Panc1 (cell line): ENCODE results near the gene ARPIN. TPM values are rescaled to one million over a fixed set of nuclear protein-coding genes. Genes with fewer than 3 reads are reported as not detected.

Experiments
- ATAC-seq: fragments of 200-7000 bp; cut with Tn5 transposase; 2 replicates; pipeline ENCODE4 v1.9.1; 2020; ENCODE audit warnings: mild to moderate bottlenecking, moderate library complexity
- BruUV-seq: library from RNA; stranded (reverse); fragments of 400-500 nt; replicated peaks from 2 replicates; lab custom pipeline; 2021; lab: Mats Ljungman, UMichigan
- CTCF ChIA-PET: fragments of 300-600 bp; sonication (Branson Sonifier 250); formaldehyde crosslinking; loops from one replicate; lab custom pipeline; 2022; ENCODE audit warnings: antibody characterized with exemption; lab: Charles Lee
- POLR2A ChIA-PET: fragments of 300-600 bp; sonication (Branson Sonifier 250); formaldehyde crosslinking; loops from one replicate; lab custom pipeline; 2022; ENCODE audit warnings: antibody characterized with exemption; lab: Charles Lee
- DNase-seq: peaks from one replicate; pipeline ENCODE4 v3.0.0-alpha.2; 2010; ENCODE audit warnings: low read depth, low spot score
- H3K27ac ChIP-seq: 2 replicates; pipeline ENCODE4 v1.5.1; 2011; ENCODE audit warnings: mild to moderate bottlenecking, low read length, inconsistent platforms
- H3K27me3 ChIP-seq: fragments of 200-500 bp; sonication (Bioruptor generic); 2 replicates; pipeline ENCODE4 v1.6.0; 2014; ENCODE audit warnings: low read length, inconsistent platforms; ENCODE audit not compliant: control insufficient read depth, insufficient read depth
- H3K36me3 ChIP-seq: fragments of 200-500 bp; sonication (Bioruptor generic); 2 replicates; pipeline ENCODE4 v1.5.1; 2014; ENCODE audit warnings: inconsistent platforms, mild to moderate bottlenecking, low read length, moderate library complexity; ENCODE audit not compliant: control insufficient read depth, insufficient read depth
- H3K4me1 ChIP-seq: 2 replicates; pipeline ENCODE4 v1.5.1; 2011; ENCODE audit warnings: inconsistent platforms, mild to moderate bottlenecking, low read length, moderate library complexity; ENCODE audit not compliant: control insufficient read depth, insufficient read depth
- H3K4me3 ChIP-seq, 2 experiments: 2 replicates each; pipeline ENCODE4 v1.5.1; 2011 to 2012; ENCODE audit warnings: low read depth in 2 of 2, low read length in 2 of 2, mild to moderate bottlenecking in 2 of 2, inconsistent platforms in 1 of 2, moderate library complexity in 1 of 2
- H3K9me3 ChIP-seq: fragments of 200-500 bp; sonication (Bioruptor generic); 2 replicates; pipeline ENCODE4 v1.5.1; 2014; ENCODE audit warnings: low read depth, mild to moderate bottlenecking, inconsistent platforms, low read length, moderate library complexity; ENCODE audit not compliant: control insufficient read depth, insufficient read depth
- POLR2AphosphoS5 ChIP-seq: IDR thresholded peaks from 2 replicates; pipeline ENCODE4 v1.6.1; 2012; ENCODE audit warnings: mild to moderate bottlenecking, low read depth, low read length, moderate library complexity
- REST ChIP-seq, 2 experiments: IDR thresholded peaks; 2 replicates each; pipeline ENCODE4 v1.6.1; 2011 to 2012; ENCODE audit warnings: low read depth in 2 of 2, control low read depth in 1 of 2, low read length in 1 of 2, mild to moderate bottlenecking in 1 of 2, moderate library complexity in 1 of 2; ENCODE audit not compliant: insufficient read depth in 1 of 2
- SIN3A ChIP-seq: IDR thresholded peaks from 2 replicates; pipeline ENCODE4 v1.6.1; 2012; ENCODE audit warnings: low read depth, mild to moderate bottlenecking, low read length, moderate library complexity, borderline replicate concordance; ENCODE audit not compliant: insufficient read depth
- TCF7L2 ChIP-seq: IDR thresholded peaks from 2 replicates; pipeline ENCODE4 v1.6.1; 2011; ENCODE audit warnings: mild to moderate bottlenecking, low read depth, low read length, inconsistent platforms
- in situ Hi-C: cut with HindIII; loops from 2 replicates; pipeline ENCODE4 v1.10.0; 2016; ENCODE audit warnings: low sequenced_read_pairs, low pct_unique_long_range_greater_than_20kb
- intact Hi-C: fragments of 100-400 bp; cut with micrococcal nuclease; formaldehyde crosslinking; loops from one replicate; pipeline ENCODE4 v1.10.0; 2022; ENCODE audit not compliant: unreplicated experiment
- total RNA-seq: library from RNA; stranded (reverse); gene quantifications from one replicate; pipeline ENCODE4 v1.2.1, GENCODE V29; 2021; ENCODE audit not compliant: unreplicated experiment
- TF ChIP-seq, protein P1 (sequence below): fragments of 450-650 bp; IDR thresholded peaks from 2 replicates; pipeline ENCODE4 v1.5.1; 2017; ENCODE audit warnings: mild to moderate bottlenecking

The ARPIN gene
- total RNA-seq, 1 experiment from 2014 or later: 6.3 TPM

- H3K27ac ChIP-seq: no peak overlapping the region
- in situ Hi-C loops (no loop called here), intact Hi-C loops (no loop called here)
- BruUV-seq: no TSS peak
- H3K27me3 ChIP-seq: no peaks in the 10 kb centered on the region
- no peak for TF ChIP-seq POLR2AphosphoS5
- TF ChIP-seq TCF7L2: no peak
- TF ChIP-seq, protein P1, sequence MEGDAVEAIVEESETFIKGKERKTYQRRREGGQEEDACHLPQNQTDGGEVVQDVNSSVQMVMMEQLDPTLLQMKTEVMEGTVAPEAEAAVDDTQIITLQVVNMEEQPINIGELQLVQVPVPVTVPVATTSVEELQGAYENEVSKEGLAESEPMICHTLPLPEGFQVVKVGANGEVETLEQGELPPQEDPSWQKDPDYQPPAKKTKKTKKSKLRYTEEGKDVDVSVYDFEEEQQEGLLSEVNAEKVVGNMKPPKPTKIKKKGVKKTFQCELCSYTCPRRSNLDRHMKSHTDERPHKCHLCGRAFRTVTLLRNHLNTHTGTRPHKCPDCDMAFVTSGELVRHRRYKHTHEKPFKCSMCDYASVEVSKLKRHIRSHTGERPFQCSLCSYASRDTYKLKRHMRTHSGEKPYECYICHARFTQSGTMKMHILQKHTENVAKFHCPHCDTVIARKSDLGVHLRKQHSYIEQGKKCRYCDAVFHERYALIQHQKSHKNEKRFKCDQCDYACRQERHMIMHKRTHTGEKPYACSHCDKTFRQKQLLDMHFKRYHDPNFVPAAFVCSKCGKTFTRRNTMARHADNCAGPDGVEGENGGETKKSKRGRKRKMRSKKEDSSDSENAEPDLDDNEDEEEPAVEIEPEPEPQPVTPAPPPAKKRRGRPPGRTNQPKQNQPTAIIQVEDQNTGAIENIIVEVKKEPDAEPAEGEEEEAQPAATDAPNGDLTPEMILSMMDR: no peak
- H3K9me3 ChIP-seq: no peaks in the 10 kb centered on the region
- ChIA-PET CTCF (no interaction called here), POLR2A (no interaction called here)
- no peak overlapping the region for H3K4me3 ChIP-seq
- 0 out of 2 replicates have a peak, but pooled peaks cover 4% of the 10 kb centered on the region for H3K4me1 ChIP-seq
- H3K36me3 ChIP-seq: no peaks in the 10 kb centered on the region
- DNase-seq: no peak
- ATAC-seq: no peak
Measured at GRCh38 chr15:89907289-89907688, 5.5 kb downstream of the ARPIN start.

GRCh38 chr15:89905846-89906378 lies 6.8 kb downstream of the ARPIN start:
- Histone ChIP-seq H3K36me3 (no peaks in the 10 kb centered on the region), H3K9me3 (no peaks in the 10 kb centered on the region), H3K4me1 (no peaks in the 10 kb centered on the region), H3K27me3 (no peaks in the 10 kb centered on the region), H3K4me3 (no peak overlapping the region), H3K27ac (no peak overlapping the region)
- ATAC-seq (no peak), DNase-seq (no peak)
- in situ Hi-C loops (no loop called here), intact Hi-C loops (no loop called here)
- ChIA-PET CTCF (no interaction called here), POLR2A (no interaction called here)
- no peak for TF ChIP-seq REST (IDR thresholded peaks at IDR 0.05; ENCODE audit: insufficient read depth in 1 of 2, low read depth in 2 of 2, low read length in 1 of 2)
- no peak for TF ChIP-seq TCF7L2
- no peak for TF ChIP-seq SIN3A
- TF ChIP-seq, protein P1: no peak
- no peak for TF ChIP-seq POLR2AphosphoS5
- no TSS peak for BruUV-seq
